CD4-positive, alpha-beta T cell treated with Interleukin-6 at 100 ng/mL for 8 hours (primary cell): ENCODE data around the gene RRP36.

ENCODE experiments used
- DNase-seq: peaks from one replicate; pipeline ENCODE4 v3.0.0-alpha.2; 2020; ENCODE audit warnings: mixed read lengths, low spot score

The RRP36 gene

GRCh38 chr6:43007126-43007525 lies 14.3 kb upstream of the RRP36 start:
- no peak for DNase-seq

GRCh38 chr6:43009124-43009523 lies 12.3 kb upstream of the RRP36 start:
- no peak for DNase-seq

GRCh38 chr6:43011207-43011606 lies 10.2 kb upstream of the RRP36 start:
- DNase-seq: no peak

- DNase-seq: no peak
These were observed 9.1 kb upstream of the RRP36 start for GRCh38 chr6:43012364-43012763.

- DNase-seq: no peak
These were observed 8.2 kb upstream of the RRP36 start for GRCh38 chr6:43013097-43013842.

- peak; percentile 100 for DNase-seq
These were observed 7.5 kb upstream of the RRP36 start, which contains the start of the genes KLHDC3 and MEA1 for GRCh38 chr6:43013843-43014433. Gene KLHDC3, plus strand, starts transcription at chr6:43014249. Its CDS starts 2,944 bp downstream, at chr6:43017193. Gene MEA1, minus strand, starts transcription at chr6:43013946. Its CDS starts 133 bp downstream, at chr6:43013813.

GRCh38 chr6:43014434-43014909 lies 7.0 kb upstream of the RRP36 start:
- DNase-seq: no peak

- DNase-seq: no peak
These were observed 5.1 kb upstream of the RRP36 start for GRCh38 chr6:43016176-43016942.

GRCh38 chr6:43016943-43017334 lies 4.5 kb upstream of the RRP36 start:
- no peak for DNase-seq

- DNase-seq: no peak
These were observed 2.3 kb upstream of the RRP36 start for GRCh38 chr6:43019152-43019551.

- no peak for DNase-seq
These were observed 1.2 kb upstream of the RRP36 start for GRCh38 chr6:43020052-43020705.

GRCh38 chr6:43020847-43021246 lies 576 bp upstream of the RRP36 start:
- no peak for DNase-seq

GRCh38 chr6:43024436-43024835 lies 3.0 kb downstream of the RRP36 start:
- no peak for DNase-seq

GRCh38 chr6:43026365-43026764 lies 4.9 kb downstream of the RRP36 start:
- DNase-seq: no peak

- no peak for DNase-seq
These were observed 7.7 kb downstream of the RRP36 start for GRCh38 chr6:43029120-43029519.

- DNase-seq: no peak
These were observed 10.9 kb downstream of the RRP36 start for GRCh38 chr6:43032326-43032725.

GRCh38 chr6:43033496-43034189 lies 12.2 kb downstream of the RRP36 start:
- DNase-seq: no peak

- DNase-seq: no peak
These were observed 12.7 kb downstream of the RRP36 start for GRCh38 chr6:43034190-43034525.

- DNase-seq: no peak
These were observed 14.2 kb downstream of the RRP36 start for GRCh38 chr6:43035495-43036194.

GRCh38 chr6:43036712-43037111 lies 15.3 kb downstream of the RRP36 start:
- DNase-seq: no peak

GRCh38 chr6:43037197-43037596 lies 15.8 kb downstream of the RRP36 start:
- no peak for DNase-seq
